Measurements from ENCODE around the gene TCF7L2. TPM values are rescaled to one million over a fixed set of nuclear protein-coding genes. Genes with fewer than 3 reads are reported as not detected.

The TCF7L2 gene
- total RNA-seq, 1 experiment from 2014 or later: 45.2 TPM

DNA sequence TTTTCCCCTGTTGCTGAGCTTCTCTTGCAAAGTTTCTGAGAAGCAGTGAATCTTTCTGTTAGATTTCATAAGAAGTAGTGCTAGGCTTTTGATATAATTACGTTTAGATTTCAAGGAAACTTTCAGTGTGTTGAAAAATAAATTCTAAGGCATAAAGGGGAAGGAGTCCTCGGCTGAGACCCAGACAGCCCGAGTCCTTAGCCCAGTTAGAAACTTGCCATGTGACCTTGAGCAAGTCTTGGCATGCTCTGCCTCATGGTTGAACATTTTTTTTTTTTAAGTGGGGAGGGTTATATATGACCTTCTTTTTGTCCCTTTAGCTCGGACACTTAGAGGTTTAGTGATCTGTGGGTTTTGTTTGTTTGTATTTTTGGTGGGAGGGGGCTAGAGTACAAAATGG is 117.5 kb downstream of the TCF7L2 start:
- intact Hi-C loops (cut with micrococcal nuclease; ENCODE audit: unreplicated experiment): no loop called here
- Histone ChIP-seq H3K4me1 (ENCODE audit: control insufficient read depth, insufficient read depth, low read length) (peaks cover 61% of the 10 kb centered on the region), H3K9me3 (ENCODE audit: control insufficient read depth, insufficient read depth, low read depth, low read length) (no peaks in the 10 kb centered on the region), H3K27ac (ENCODE audit: low read length) (peak overlapping the region; percentile 52), H3K4me3 (ENCODE audit: low read depth in 2 of 2, low read length in 2 of 2) (no peak overlapping the region), H3K36me3 (ENCODE audit: control insufficient read depth, insufficient read depth, low read length) (no peaks in the 10 kb centered on the region), H3K27me3 (ENCODE audit: control insufficient read depth, insufficient read depth, low read length) (no peaks in the 10 kb centered on the region)
- ATAC-seq (no peak), DNase-seq (ENCODE audit: low read depth, low spot score) (no peak)
- BruUV-seq (replicated peaks): no TSS peak
- ChIA-PET POLR2A (no interaction called here), CTCF (no interaction called here)
- in situ Hi-C loops (cut with HindIII; ENCODE audit: low pct_unique_long_range_greater_than_20kb, low sequenced_read_pairs): no loop called here
- TF ChIP-seq, protein P1, sequence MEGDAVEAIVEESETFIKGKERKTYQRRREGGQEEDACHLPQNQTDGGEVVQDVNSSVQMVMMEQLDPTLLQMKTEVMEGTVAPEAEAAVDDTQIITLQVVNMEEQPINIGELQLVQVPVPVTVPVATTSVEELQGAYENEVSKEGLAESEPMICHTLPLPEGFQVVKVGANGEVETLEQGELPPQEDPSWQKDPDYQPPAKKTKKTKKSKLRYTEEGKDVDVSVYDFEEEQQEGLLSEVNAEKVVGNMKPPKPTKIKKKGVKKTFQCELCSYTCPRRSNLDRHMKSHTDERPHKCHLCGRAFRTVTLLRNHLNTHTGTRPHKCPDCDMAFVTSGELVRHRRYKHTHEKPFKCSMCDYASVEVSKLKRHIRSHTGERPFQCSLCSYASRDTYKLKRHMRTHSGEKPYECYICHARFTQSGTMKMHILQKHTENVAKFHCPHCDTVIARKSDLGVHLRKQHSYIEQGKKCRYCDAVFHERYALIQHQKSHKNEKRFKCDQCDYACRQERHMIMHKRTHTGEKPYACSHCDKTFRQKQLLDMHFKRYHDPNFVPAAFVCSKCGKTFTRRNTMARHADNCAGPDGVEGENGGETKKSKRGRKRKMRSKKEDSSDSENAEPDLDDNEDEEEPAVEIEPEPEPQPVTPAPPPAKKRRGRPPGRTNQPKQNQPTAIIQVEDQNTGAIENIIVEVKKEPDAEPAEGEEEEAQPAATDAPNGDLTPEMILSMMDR (IDR thresholded peaks at IDR 0.05): no peak
- TF ChIP-seq, protein P2, sequence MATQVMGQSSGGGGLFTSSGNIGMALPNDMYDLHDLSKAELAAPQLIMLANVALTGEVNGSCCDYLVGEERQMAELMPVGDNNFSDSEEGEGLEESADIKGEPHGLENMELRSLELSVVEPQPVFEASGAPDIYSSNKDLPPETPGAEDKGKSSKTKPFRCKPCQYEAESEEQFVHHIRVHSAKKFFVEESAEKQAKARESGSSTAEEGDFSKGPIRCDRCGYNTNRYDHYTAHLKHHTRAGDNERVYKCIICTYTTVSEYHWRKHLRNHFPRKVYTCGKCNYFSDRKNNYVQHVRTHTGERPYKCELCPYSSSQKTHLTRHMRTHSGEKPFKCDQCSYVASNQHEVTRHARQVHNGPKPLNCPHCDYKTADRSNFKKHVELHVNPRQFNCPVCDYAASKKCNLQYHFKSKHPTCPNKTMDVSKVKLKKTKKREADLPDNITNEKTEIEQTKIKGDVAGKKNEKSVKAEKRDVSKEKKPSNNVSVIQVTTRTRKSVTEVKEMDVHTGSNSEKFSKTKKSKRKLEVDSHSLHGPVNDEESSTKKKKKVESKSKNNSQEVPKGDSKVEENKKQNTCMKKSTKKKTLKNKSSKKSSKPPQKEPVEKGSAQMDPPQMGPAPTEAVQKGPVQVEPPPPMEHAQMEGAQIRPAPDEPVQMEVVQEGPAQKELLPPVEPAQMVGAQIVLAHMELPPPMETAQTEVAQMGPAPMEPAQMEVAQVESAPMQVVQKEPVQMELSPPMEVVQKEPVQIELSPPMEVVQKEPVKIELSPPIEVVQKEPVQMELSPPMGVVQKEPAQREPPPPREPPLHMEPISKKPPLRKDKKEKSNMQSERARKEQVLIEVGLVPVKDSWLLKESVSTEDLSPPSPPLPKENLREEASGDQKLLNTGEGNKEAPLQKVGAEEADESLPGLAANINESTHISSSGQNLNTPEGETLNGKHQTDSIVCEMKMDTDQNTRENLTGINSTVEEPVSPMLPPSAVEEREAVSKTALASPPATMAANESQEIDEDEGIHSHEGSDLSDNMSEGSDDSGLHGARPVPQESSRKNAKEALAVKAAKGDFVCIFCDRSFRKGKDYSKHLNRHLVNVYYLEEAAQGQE (IDR thresholded peaks at IDR 0.05; ENCODE audit: insufficient read depth in 1 of 2, low read depth in 2 of 2, low read length in 1 of 2): no peak
- TF ChIP-seq TCF7L2 (IDR thresholded peaks at IDR 0.05; ENCODE audit: low read depth, low read length): no peak
- TF ChIP-seq POLR2AphosphoS5 (IDR thresholded peaks at IDR 0.05; ENCODE audit: low read depth, low read length): no peak
- TF ChIP-seq SIN3A (IDR thresholded peaks at IDR 0.05; ENCODE audit: borderline replicate concordance, insufficient read depth, low read depth, low read length): no peak

DNA sequence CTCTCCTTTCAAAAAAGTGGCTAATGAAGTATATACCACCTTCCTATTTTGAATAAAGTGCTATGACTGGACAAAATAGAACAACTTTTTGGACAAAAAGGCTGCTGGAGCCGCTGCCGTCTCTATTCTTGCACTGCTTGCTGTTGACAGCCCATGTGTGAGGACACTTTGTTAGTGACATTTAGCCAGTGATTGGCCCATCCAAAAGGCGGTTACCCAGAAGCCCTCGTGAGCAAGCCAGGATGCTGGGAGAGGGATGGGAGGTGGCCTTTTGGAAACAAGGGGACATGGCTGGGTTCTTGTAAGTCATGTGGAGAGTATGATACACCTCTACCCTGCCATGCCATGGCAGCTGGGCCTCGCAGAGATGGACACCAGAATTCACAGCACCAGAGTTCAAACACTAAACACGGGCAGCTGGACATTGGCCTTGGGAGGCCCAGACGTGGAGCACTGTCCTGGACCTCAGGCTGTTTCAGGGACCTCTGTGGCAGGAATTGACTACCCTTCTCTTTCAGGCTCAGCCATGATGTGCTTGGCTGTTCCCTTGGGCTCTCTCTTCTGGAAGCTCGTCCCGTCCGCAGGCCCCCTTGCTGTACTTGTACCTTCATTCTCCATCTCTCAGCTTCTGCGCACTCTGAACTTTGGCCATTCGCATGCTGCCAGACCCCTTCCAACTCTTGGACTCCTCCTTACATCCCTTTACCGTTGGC is 118.3 kb downstream of the TCF7L2 start:
- peak overlapping the region; percentile 52 for H3K27ac ChIP-seq (ENCODE audit: low read length)
- no peaks in the 10 kb centered on the region for H3K36me3 ChIP-seq (ENCODE audit: control insufficient read depth, insufficient read depth, low read length)
- in situ Hi-C loops (cut with HindIII; ENCODE audit: low pct_unique_long_range_greater_than_20kb, low sequenced_read_pairs) (no loop called here), intact Hi-C loops (cut with micrococcal nuclease; ENCODE audit: unreplicated experiment) (no loop called here)
- ATAC-seq: no peak
- H3K9me3 ChIP-seq (ENCODE audit: control insufficient read depth, insufficient read depth, low read depth, low read length): no peaks in the 10 kb centered on the region
- CTCF ChIA-PET: interaction anchor here (0.7 kb wide), 1 partner anchor 62 kb away, joined by 4 read pairs; no protein-coding TSS in a partner anchor
- H3K4me3 ChIP-seq (ENCODE audit: low read depth in 2 of 2, low read length in 2 of 2): no peak overlapping the region
- no peaks in the 10 kb centered on the region for H3K27me3 ChIP-seq (ENCODE audit: control insufficient read depth, insufficient read depth, low read length)
- peaks cover 62% of the 10 kb centered on the region for H3K4me1 ChIP-seq (ENCODE audit: control insufficient read depth, insufficient read depth, low read length)
- POLR2A ChIA-PET: no interaction called here
- DNase-seq (ENCODE audit: low read depth, low spot score): no peak
- TF ChIP-seq SIN3A (IDR thresholded peaks at IDR 0.05; ENCODE audit: borderline replicate concordance, insufficient read depth, low read depth, low read length) (no peak), TCF7L2 (IDR thresholded peaks at IDR 0.05; ENCODE audit: low read depth, low read length) (no peak)
- TF ChIP-seq, protein P2 (IDR thresholded peaks at IDR 0.05; ENCODE audit: insufficient read depth in 1 of 2, low read depth in 2 of 2, low read length in 1 of 2): no peak
- no TSS peak for BruUV-seq (replicated peaks)
